GM18867 (cell line): ENCODE results near the gene PPP1R9B.

ENCODE experiments used
- ATAC-seq: cut with Tn5 transposase; IDR thresholded peaks from one replicate; pipeline ENCODE4 v1.9.1; 2021; ENCODE audit warnings: mild to moderate bottlenecking, moderate library complexity; ENCODE audit not compliant: unreplicated experiment

PPP1R9B gene

GRCh38 chr17:50110591-50111349, 39.7 kb downstream of the PPP1R9B start:
- no peak for ATAC-seq

- ATAC-seq = no peak
Observed at GRCh38 chr17:50109785-50110184, 40.7 kb downstream of the PPP1R9B start.

- ATAC-seq = no peak
Observed at GRCh38 chr17:50109207-50109606, 41.3 kb downstream of the PPP1R9B start.

- ATAC-seq = no peak
Observed at GRCh38 chr17:50108556-50108955, 41.9 kb downstream of the PPP1R9B start.

GRCh38 chr17:50107790-50108414, 42.6 kb downstream of the PPP1R9B start:
- ATAC-seq = no peak

GRCh38 chr17:50106393-50107131, 43.9 kb downstream of the PPP1R9B start:
- ATAC-seq = no peak

GRCh38 chr17:50105811-50106210, 44.7 kb downstream of the PPP1R9B start:
- ATAC-seq = no peak

- no peak for ATAC-seq
Observed at GRCh38 chr17:50103941-50104340, 46.5 kb downstream of the PPP1R9B start.

- ATAC-seq = no peak
Observed at GRCh38 chr17:50103252-50103651, 47.2 kb downstream of the PPP1R9B start.

GRCh38 chr17:50102164-50102991, 48.1 kb downstream of the PPP1R9B start:
- ATAC-seq = no peak

- no peak for ATAC-seq
Observed at GRCh38 chr17:50101346-50102163, 48.9 kb downstream of the PPP1R9B start.

- ATAC-seq = no peak
Observed at GRCh38 chr17:50100921-50101345, 49.5 kb downstream of the PPP1R9B start.

- no peak for ATAC-seq
Observed at GRCh38 chr17:50100480-50100883, 50.0 kb downstream of the PPP1R9B start.

GRCh38 chr17:50099003-50099402, 51.5 kb downstream of the PPP1R9B start:
- no peak for ATAC-seq

- no peak for ATAC-seq
Observed at GRCh38 chr17:50098583-50098982, 51.9 kb downstream of the PPP1R9B start.

- no peak for ATAC-seq
Observed at GRCh38 chr17:50097926-50098325, 52.6 kb downstream of the PPP1R9B start.

- ATAC-seq = no peak
Observed at GRCh38 chr17:50097455-50097854, 53.0 kb downstream of the PPP1R9B start.

- ATAC-seq = no peak
Observed at GRCh38 chr17:50096758-50097157, 53.7 kb downstream of the PPP1R9B start.

GRCh38 chr17:50096092-50096491, 54.4 kb downstream of the PPP1R9B start:
- no peak for ATAC-seq

GRCh38 chr17:50095626-50096037, 54.8 kb downstream of the PPP1R9B start:
- no peak for ATAC-seq
